Activated naive CD4-positive, alpha-beta T cell treated with Interleukin-2 at 50 U/mL for 16 hours (primary cell): Measurements from ENCODE around the gene ATCAY.

ENCODE experiments used
- DNase-seq: peaks from one replicate; pipeline ENCODE4 v3.0.0-alpha.2; 2020

Gene ATCAY

DNA sequence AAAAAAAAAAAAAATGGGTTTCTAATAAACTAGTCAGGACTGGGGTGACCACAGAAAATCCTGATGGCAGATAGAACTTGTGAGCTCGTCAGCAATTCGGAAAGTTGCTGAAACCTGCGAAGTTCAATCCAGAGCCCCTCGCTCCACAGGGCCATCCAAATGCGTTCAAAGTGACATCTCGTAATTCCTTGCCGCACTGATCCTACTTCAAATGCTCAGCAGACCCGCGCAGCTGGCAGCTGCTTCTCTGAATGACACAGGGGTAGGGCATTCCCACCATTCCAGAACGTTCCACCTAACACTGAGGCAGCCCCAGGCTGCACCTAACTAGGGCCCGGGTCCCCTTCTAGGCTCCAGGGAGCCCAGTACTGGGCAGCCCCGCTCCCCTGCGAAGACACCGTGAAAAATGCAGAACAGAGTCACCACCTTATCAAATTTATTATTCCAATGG is 95.2 kb downstream of the ATCAY start:
- no peak for DNase-seq

GRCh38 chr19:3976495-3977241 is 96.2 kb downstream of the ATCAY start:
- peak; percentile 7 for DNase-seq
